Middle frontal gyrus (tissue), 1 donor: ENCODE measurements around the gene RSPO4.

Experiments
- DNase-seq: peaks from one replicate; pipeline ENCODE4 v3.0.0-alpha.2; 2015; ENCODE audit warnings: low spot score; ENCODE audit errors: extremely low spot score

Gene RSPO4

GRCh38 chr20:969868-970267 is 32.2 kb downstream of the RSPO4 start:
- no peak for DNase-seq

GRCh38 chr20:967796-968742 is 34.0 kb downstream of the RSPO4 start:
- no peak for DNase-seq

GRCh38 chr20:965956-966355 is 36.2 kb downstream of the RSPO4 start:
- no peak for DNase-seq

- DNase-seq = no peak
These were observed 38.3 kb downstream of the RSPO4 start for GRCh38 chr20:963795-964194.

GRCh38 chr20:962683-963082 is 39.4 kb downstream of the RSPO4 start:
- no peak for DNase-seq

GRCh38 chr20:962223-962622 is 39.9 kb downstream of the RSPO4 start:
- DNase-seq = no peak

GRCh38 chr20:961768-962167 is 40.3 kb downstream of the RSPO4 start:
- no peak for DNase-seq

GRCh38 chr20:959996-960615 is 42.0 kb downstream of the RSPO4 start:
- DNase-seq = no peak

- no peak for DNase-seq
These were observed 42.9 kb downstream of the RSPO4 start for GRCh38 chr20:958936-959815.

GRCh38 chr20:957544-957943 is 44.6 kb downstream of the RSPO4 start:
- DNase-seq = no peak

GRCh38 chr20:956330-956951 is 45.7 kb downstream of the RSPO4 start:
- peak; percentile 44 for DNase-seq

GRCh38 chr20:955656-956055 is 46.5 kb downstream of the RSPO4 start:
- DNase-seq = no peak

- no peak for DNase-seq
These were observed 47.0 kb downstream of the RSPO4 start for GRCh38 chr20:955111-955510.

GRCh38 chr20:953742-954141 is 48.4 kb downstream of the RSPO4 start:
- DNase-seq = no peak

GRCh38 chr20:952196-952795 is 49.8 kb downstream of the RSPO4 start:
- DNase-seq = no peak

GRCh38 chr20:951384-952169 is 50.5 kb downstream of the RSPO4 start:
- DNase-seq = no peak

GRCh38 chr20:949717-950116 is 52.4 kb downstream of the RSPO4 start:
- no peak for DNase-seq

GRCh38 chr20:946826-947225 is 55.3 kb downstream of the RSPO4 start:
- DNase-seq = no peak

- DNase-seq = no peak
These were observed 56.3 kb downstream of the RSPO4 start for GRCh38 chr20:945841-946240.

- no peak for DNase-seq
These were observed 57.2 kb downstream of the RSPO4 start for GRCh38 chr20:944774-945410.
